ENCODE measurements around the gene NEDD9.

The NEDD9 gene

DNA sequence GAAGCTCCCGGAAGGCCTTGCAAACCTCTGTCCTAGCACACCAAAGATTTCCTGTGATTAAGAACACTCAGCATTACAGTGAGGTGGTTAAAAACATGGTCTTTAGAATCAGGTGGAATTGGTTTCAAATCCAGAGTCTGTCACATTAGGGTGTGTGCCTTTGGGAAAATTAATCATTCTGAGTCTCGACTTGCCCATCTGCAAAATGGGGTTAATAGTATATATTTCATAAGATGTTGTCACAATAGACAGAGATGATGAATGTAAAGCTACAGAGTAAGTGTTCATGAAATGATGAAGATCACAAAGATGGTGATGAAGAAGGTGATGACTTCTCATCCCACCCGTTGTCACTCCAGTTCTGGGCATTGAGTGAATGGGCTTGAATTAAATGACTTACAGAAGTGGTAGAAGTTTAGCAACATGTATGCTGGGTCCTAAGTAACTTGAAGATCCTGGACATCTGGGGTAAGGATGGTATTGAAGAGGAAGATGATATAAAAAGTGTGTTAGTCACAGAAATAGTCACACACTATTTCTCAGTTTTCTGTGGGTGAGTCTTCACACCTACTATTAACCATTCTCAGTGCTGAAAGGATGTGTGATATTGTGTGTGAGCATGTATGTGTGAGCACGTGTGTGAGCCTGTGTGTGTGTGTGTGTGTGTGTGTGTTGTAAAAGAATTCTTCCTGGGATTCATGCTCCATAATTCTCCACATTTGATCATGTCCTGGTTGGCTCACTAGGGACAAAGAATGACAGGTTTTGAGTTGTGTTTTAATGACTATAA, 28.0 kb upstream of the NEDD9 start:
- no peak for DNase-seq (ENCODE audit: low read depth in 2 of 2)

DNA sequence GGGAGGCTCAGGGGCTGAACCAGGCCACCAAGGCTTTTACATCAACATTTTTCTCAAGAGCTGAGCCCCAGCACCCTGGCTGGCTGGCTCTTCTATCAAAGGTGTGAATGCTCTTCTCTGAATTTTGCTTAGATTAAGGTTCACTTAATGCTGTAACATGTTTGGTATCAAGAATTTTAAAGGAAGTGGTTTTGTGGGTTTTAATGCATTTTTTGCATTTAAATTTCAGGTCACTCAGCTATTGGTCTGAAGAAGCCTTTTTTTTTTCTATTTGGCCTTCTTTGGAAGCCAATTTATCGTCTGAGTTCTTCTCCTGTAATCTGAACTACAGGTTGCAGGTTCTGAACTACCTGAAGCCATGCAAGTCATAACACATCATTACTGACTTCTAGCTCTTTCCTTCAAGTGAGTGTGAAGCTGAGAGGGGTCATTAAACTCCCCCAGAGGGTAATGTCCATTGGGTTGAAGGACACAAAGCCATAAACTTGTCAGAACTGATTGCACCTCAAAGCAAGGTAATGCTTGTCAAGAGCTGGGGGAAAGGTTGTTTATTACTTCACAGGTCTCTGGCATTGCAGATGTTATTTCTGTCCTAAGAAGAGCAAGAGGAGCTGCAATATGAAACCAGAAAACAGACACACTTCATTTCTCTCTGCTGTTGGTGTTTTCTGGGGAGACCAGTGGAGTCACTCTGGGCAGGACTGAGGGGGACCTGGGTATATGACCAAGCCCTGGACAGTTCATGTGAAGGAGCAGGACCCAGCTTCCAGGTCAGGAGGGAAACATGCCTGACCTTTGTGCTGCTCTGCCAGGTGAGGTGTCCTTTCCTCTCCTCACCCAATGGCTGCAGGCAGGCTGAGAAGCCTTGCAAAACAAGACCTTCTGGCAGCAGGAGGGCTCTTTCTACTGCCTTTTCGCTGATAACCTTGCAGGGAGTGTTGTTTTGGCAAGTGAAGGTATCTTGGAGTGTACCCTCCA, 26.1 kb upstream of the NEDD9 start:
- no peak for DNase-seq (ENCODE audit: low read depth in 2 of 2)

DNA sequence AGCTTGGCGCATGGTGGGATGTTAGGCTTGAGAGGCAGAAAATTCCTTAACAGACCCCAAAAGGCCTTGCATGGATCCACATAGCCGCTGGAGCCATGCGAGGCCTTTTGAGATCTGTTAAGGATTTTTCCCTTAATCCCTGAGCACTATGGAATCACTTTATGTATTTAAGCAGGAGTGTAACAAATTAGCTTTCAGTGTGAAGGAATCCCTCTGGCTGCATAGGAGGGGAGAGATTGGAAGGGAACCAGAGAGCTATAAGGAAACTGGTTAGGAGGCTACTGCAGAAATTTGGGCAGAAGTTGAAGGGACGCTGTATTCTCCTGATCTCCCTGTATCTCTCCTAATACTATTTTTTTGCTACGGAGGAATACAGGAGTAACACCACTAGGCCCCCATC, 23.1 kb upstream of the NEDD9 start:
- DNase-seq (ENCODE audit: low read depth in 2 of 2): no peak

GRCh38 chr6:11253594-11253993, 21.1 kb upstream of the NEDD9 start:
- DNase-seq (ENCODE audit: low read depth in 2 of 2): no peak

DNA sequence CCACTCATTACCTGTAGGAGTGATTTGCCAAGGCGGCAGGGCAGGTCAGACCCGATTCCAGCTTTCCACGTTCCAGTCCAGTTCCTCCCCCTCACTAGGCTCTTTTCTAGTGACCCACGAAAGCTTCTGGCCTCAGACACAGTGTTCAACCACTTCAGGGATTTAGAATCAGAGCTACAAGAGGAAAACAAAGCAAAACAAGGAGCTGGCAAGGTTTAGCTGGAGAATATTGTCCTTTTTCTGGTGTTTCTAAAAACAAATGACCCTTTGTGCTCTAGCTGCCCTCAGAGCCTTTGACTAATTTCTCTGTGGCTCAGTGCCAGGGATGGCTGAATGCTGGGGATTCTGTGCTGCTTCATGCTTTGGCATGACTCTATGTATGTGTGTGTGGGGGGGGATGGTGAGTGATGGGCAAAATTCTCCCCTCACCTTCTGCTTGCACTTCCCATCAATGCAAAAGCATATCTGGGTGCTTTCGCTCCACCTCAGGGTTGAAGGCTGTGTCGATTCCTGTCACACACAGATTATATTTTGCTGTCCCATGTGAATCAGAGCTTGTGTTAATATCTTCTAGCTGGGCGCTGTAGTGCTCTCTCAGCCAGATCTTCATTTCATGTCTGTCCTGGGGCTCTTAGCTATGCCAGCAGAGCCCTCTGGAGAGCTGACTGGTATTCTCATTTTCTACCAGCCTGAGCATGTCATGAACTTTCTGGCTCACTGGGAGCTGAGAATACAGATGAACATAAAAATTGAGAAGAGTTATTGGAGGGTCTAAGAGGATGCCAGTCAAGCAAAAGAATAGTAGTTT, 19.3 kb upstream of the NEDD9 start:
- no peak for DNase-seq (ENCODE audit: low read depth in 2 of 2)

DNA sequence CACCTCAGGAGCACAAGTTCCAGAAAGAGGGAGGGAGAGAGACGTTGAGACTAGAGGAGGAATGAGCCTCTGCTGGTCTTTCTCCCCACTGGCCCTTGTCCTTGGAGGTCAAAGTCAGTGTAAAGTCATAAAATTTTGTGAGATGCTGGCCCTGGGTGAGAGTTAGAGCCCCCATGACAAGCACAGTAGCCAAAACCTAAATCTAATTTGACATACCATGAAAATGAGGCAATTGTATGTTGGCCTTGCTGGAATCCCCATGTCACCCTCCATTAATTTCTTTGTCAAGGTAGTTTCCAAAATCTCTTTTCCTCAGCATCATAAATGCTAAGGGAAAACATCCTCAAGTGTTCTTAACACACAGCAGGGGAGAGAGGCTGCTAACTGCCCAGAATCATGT, 17.6 kb upstream of the NEDD9 start:
- no peak for DNase-seq (ENCODE audit: low read depth in 2 of 2)

GRCh38 chr6:11248974-11249761, 16.7 kb upstream of the NEDD9 start:
- no peak for DNase-seq (ENCODE audit: low read depth in 2 of 2)

- DNase-seq (ENCODE audit: low read depth in 2 of 2): no peak
These were observed 14.3 kb upstream of the NEDD9 start for GRCh38 chr6:11246722-11247121.

DNA sequence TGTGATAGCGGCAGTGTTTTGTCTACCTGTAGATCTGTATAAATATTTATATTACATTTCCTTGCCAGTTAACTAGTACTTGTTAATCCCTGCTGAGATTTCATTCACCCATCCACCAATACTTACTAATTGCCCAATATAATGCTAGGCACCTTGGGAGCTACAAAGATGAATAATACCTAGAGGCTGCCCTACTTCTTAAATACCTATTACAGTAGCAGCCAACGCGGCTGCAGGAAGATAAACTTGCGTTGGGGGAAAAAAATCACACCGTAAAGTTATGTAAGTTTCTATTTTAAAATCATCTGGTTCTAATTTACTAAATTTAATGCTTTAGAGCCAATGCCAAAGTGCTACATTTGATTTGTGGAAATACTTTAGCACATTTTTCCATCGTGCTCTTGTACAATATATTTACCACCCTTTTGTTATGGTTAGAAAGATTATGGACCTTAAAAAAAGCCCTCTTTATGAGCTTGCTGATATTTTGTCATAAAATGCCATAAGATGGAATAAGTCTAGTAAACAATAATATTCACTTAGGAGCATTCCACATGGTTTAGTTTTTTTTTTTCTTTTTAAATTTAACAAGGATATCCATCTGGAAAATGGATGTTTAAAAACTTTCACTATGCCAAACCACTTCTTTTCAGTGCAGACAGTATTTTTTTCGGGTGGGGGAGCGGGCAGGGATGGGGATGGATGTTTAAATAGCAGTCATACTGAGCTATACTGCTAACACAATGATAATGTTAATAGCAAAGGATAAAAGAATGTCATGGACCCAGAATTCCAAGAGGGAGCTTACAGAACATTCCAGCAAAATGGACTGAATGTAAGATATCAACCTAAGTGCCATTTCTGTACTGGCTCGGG, 13.2 kb upstream of the NEDD9 start:
- DNase-seq (ENCODE audit: low read depth in 2 of 2): no peak

- no peak for DNase-seq (ENCODE audit: low read depth in 2 of 2)
These were observed 12.1 kb upstream of the NEDD9 start for GRCh38 chr6:11244387-11245126.

GRCh38 chr6:11243861-11244260, 11.4 kb upstream of the NEDD9 start:
- DNase-seq (ENCODE audit: low read depth in 2 of 2): no peak

GRCh38 chr6:11242711-11243110, 10.2 kb upstream of the NEDD9 start:
- no peak for DNase-seq (ENCODE audit: low read depth in 2 of 2)

DNA sequence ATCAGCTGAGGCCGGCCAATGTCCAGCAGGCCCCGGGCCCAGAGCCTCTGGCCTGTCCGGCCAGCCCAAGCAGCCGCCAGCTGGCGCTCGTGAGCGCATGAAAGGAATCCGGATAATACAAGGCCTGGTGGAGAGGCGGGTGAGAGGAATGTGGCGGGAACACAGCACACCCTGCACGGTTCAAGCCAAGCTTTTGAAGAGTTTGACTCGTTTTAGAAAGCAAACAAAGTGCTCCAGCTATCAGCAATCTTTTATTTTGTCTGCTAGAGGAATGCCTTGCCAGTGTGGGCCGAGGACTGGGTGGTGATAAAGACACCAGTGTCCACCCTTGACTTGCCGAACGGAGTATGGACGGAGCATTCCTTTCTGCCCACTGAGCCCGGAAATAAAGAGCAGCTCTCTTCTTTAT, 9.3 kb upstream of the NEDD9 start:
- no peak for DNase-seq (ENCODE audit: low read depth in 2 of 2)

GRCh38 chr6:11241154-11241792, 8.8 kb upstream of the NEDD9 start:
- DNase-seq (ENCODE audit: low read depth in 2 of 2): no peak

- DNase-seq (ENCODE audit: low read depth in 2 of 2): no peak
These were observed 5.5 kb upstream of the NEDD9 start for GRCh38 chr6:11237956-11238355.

DNA sequence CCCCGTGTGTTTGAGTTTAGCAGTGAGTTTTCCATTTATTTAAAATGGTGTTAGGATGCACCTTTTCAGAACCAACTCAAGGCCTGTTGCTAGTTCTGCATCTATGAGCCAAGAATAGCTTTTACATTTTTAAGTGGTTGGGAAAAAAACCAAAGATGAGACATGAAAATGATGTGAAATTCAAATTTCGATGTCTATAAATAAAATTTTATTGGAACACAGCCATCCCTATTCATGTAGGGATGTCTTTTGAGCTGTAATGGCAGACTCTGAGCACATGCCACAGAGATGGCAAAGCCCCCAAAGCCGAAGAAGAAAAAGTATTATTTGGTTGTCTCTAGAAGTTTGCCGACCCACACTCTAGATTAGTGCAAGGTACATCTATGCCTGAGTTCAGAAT, 5.0 kb upstream of the NEDD9 start:
- DNase-seq (ENCODE audit: low read depth in 2 of 2): no peak

DNA sequence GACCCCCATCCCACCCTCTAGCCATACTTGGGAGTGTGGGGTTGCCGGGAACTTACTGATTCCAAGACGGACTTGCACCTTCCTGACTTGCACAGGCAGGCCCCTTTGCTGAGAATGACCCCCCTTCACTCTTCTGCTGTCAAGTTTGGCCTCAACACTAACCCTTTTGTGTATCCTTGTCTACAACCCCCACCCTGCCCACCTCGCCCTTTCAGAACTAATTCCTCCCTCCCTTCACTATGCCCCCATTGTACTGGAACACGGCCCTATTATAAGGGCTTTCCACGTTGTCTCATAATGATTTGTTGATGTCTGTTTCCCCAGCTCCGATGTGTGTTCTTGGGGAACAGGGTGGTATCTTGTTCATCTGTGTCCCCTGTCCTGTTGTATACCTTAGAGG, 4.4 kb upstream of the NEDD9 start:
- DNase-seq (ENCODE audit: low read depth in 2 of 2): no peak

- DNase-seq (ENCODE audit: low read depth in 2 of 2): no peak
These were observed 3.7 kb upstream of the NEDD9 start for GRCh38 chr6:11236076-11236750.
